Stimulated activated CD4-positive, alpha-beta T cell treated with anti-CD3 and anti-CD28 coated beads, Interleukin-1b, Interleukin-23, amount 100 ng/mL, for 1 hour (primary cell): Measurements from ENCODE around the gene ARID1B.

Experiments
- DNase-seq, 2 donors: peaks; one replicate each; pipeline ENCODE4 v3.0.0-alpha.2; 2020; ENCODE audit warnings: low read depth in 2 of 2

Gene ARID1B

GRCh38 chr6:156776840-156777576 is at the start of gene ARID1B:
Gene ARID1B, plus strand, starts transcription at chr6:156777378. Its CDS starts 303 bp downstream, at chr6:156777681.
- peak; percentile 39 to 50 for DNase-seq

GRCh38 chr6:156727715-156728385 is 49.3 kb upstream of the ARID1B start:
- no peak for DNase-seq

GRCh38 chr6:156729248-156729647 is 47.9 kb upstream of the ARID1B start:
- no peak for DNase-seq

GRCh38 chr6:156731396-156731795 is 45.8 kb upstream of the ARID1B start:
- DNase-seq: no peak

- no peak for DNase-seq
Observed at GRCh38 chr6:156735751-156736150, 41.4 kb upstream of the ARID1B start.

GRCh38 chr6:156740604-156741003 is 36.6 kb upstream of the ARID1B start:
- DNase-seq: no peak

- no peak for DNase-seq
Observed at GRCh38 chr6:156741287-156742073, 35.7 kb upstream of the ARID1B start.

GRCh38 chr6:156747715-156748114 is 29.5 kb upstream of the ARID1B start:
- DNase-seq: no peak

- no peak for DNase-seq
Observed at GRCh38 chr6:156748504-156748903, 28.7 kb upstream of the ARID1B start.

- DNase-seq: no peak
Observed at GRCh38 chr6:156752666-156753301, 24.4 kb upstream of the ARID1B start.

GRCh38 chr6:156756630-156757610 is 20.3 kb upstream of the ARID1B start:
- no peak for DNase-seq

- DNase-seq: no peak
Observed at GRCh38 chr6:156757849-156758248, 19.3 kb upstream of the ARID1B start.

- DNase-seq: no peak
Observed at GRCh38 chr6:156760377-156760776, 16.8 kb upstream of the ARID1B start.

GRCh38 chr6:156762547-156762946 is 14.6 kb upstream of the ARID1B start:
- DNase-seq: no peak

GRCh38 chr6:156765117-156765516 is 12.1 kb upstream of the ARID1B start:
- DNase-seq: no peak

GRCh38 chr6:156767603-156768467 is 9.3 kb upstream of the ARID1B start:
- no peak for DNase-seq

GRCh38 chr6:156771047-156771446 is 6.1 kb upstream of the ARID1B start:
- DNase-seq: no peak

- DNase-seq: no peak
Observed at GRCh38 chr6:156771761-156772160, 5.4 kb upstream of the ARID1B start.

GRCh38 chr6:156773476-156773875 is 3.7 kb upstream of the ARID1B start:
- no peak for DNase-seq
